Measurements from ENCODE around the gene LRRC66.

LRRC66 gene

GRCh38 chr4:52019936-52020657, at the start of gene LRRC66:
Gene LRRC66, minus strand, starts transcription at chr4:52020363. Its CDS starts 2,750 bp downstream, at chr4:52017613.
- DNase-seq (ENCODE audit: low read depth), result no peak
- H3K4me3 ChIP-seq (ENCODE audit: low read depth, low read length), result no peak within 1 kb of the TSS
- TF ChIP-seq CTCF (IDR thresholded peaks at IDR 0.05; ENCODE audit: control insufficient read depth, extremely low read depth, insufficient read depth), result no peak

GRCh38 chr4:52069571-52069970, 49.4 kb upstream of the LRRC66 start:
- DNase-seq (ENCODE audit: low read depth), result no peak
- TF ChIP-seq CTCF (IDR thresholded peaks at IDR 0.05; ENCODE audit: control insufficient read depth, extremely low read depth, insufficient read depth), result no peak
- no peak overlapping the region for H3K4me3 ChIP-seq (ENCODE audit: low read depth, low read length)

- H3K4me3 ChIP-seq (ENCODE audit: low read depth, low read length), result no peak overlapping the region
- DNase-seq (ENCODE audit: low read depth), result peak; percentile 83
- no peak for TF ChIP-seq CTCF (IDR thresholded peaks at IDR 0.05; ENCODE audit: control insufficient read depth, extremely low read depth, insufficient read depth)
Measured at GRCh38 chr4:52059372-52059771, 39.2 kb upstream of the LRRC66 start.

- no peak for TF ChIP-seq CTCF (IDR thresholded peaks at IDR 0.05; ENCODE audit: control insufficient read depth, extremely low read depth, insufficient read depth)
- DNase-seq (ENCODE audit: low read depth), result no peak
Measured at GRCh38 chr4:52058275-52058674, 38.1 kb upstream of the LRRC66 start.

GRCh38 chr4:52057196-52057595, 37.0 kb upstream of the LRRC66 start:
- no peak for TF ChIP-seq CTCF (IDR thresholded peaks at IDR 0.05; ENCODE audit: control insufficient read depth, extremely low read depth, insufficient read depth)
- DNase-seq (ENCODE audit: low read depth), result no peak
- H3K4me3 ChIP-seq (ENCODE audit: low read depth, low read length), result no peak overlapping the region

More at GRCh38 chr4:52058275-52058674, 38.1 kb upstream of the LRRC66 start:
- no peak overlapping the region for H3K4me3 ChIP-seq (ENCODE audit: low read depth, low read length)

- no peak overlapping the region for H3K4me3 ChIP-seq (ENCODE audit: low read depth, low read length)
- DNase-seq (ENCODE audit: low read depth), result no peak
- TF ChIP-seq CTCF (IDR thresholded peaks at IDR 0.05; ENCODE audit: control insufficient read depth, extremely low read depth, insufficient read depth), result no peak
Measured at GRCh38 chr4:52054254-52054653, 34.1 kb upstream of the LRRC66 start.

GRCh38 chr4:52052475-52052780, 32.3 kb upstream of the LRRC66 start:
- TF ChIP-seq CTCF (IDR thresholded peaks at IDR 0.05; ENCODE audit: control insufficient read depth, extremely low read depth, insufficient read depth), result no peak
- peak overlapping the region; percentile 49 for H3K4me3 ChIP-seq (ENCODE audit: low read depth, low read length)
- DNase-seq (ENCODE audit: low read depth), result no peak

Data from LNCaP clone FGC (cell line).